ENCODE data around the gene NR2F1-AS1. TPM values are rescaled to one million over a fixed set of nuclear protein-coding genes. Genes with fewer than 3 reads are reported as not detected.

NR2F1-AS1 gene
- total and polyA plus RNA-seq, 2 donors (not counting 3 experiments of a cell fraction or from before 2014, with no cell fraction given): 4.2 to 13.8 TPM

DNA sequence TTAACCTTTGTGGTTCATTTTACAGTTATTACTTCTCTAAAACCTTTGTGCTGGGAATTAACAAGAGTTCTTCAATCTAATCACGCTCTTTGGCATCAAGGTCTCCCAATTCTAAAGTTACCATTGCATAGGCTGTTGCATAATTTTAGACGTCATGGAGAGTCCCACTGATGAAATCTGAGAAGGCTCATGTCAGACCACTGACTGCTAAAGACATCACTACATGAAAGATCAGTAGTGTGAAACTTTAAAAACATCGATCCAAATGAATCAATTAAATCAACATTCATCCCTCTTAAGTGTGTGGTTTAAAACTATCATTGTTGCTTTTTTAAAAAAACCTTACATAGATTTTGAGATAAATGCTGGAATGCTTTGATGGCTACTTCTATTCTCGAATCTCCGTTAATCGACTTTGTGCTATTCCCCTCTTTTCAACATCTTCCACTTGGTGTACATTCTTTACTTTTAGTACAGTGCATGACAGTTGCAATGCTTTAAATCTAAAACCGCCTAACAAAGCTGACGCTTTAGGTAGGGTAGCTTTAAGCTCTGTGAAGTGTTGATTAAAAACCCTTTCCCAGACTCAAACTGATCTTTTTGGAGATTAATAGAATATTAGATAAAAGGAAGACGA lies 35.6 kb upstream of the NR2F1-AS1 start:
- BruUV-seq (replicated peaks): no TSS peak

More for the DNA sequence above, 35.6 kb upstream of the NR2F1-AS1 start:
- ChIA-PET POLR2A (no interaction called here), CTCF (no interaction called here)
- H3K4me1 ChIP-seq (ENCODE audit: control insufficient read depth, extremely low read depth, insufficient read depth, low read length): peaks cover 7% of the 10 kb centered on the region
- H3K4me2 ChIP-seq (ENCODE audit: insufficient read depth, low read length): no peak overlapping the region
- peaks cover under 1% of the 10 kb centered on the region for H4K20me1 ChIP-seq (replicated peaks; ENCODE audit: control insufficient read depth, extremely low read depth, insufficient read depth, low read length)
- no peaks in the 10 kb centered on the region for H3K36me3 ChIP-seq (ENCODE audit: control insufficient read depth in 2 of 2, extremely low read depth in 1 of 2, insufficient read depth in 2 of 2, low read length in 2 of 2)
- H3K9me1 ChIP-seq (replicated peaks; ENCODE audit: control insufficient read depth, extremely low read depth, insufficient read depth, low read length): no peaks in the 10 kb centered on the region
- no peak overlapping the region for H3K27ac ChIP-seq (ENCODE audit: insufficient read depth, low read depth, low read length)
- TF ChIP-seq POLR2A (IDR thresholded peaks at IDR 0.05; ENCODE audit: low read depth, low read length) (no peak), MAX (IDR thresholded peaks at IDR 0.05; ENCODE audit: insufficient read depth, insufficient read length) (no peak), CTCF (IDR thresholded peaks at IDR 0.05; ENCODE audit: extremely low read depth in 1 of 2, insufficient read depth in 1 of 2, low read depth in 1 of 2, low read length in 2 of 2) (no peak), GATA2 (IDR thresholded peaks at IDR 0.05; ENCODE audit: insufficient read depth, insufficient read length, low read depth, low read length) (no peak), JUN (IDR thresholded peaks at IDR 0.05; ENCODE audit: borderline replicate concordance, insufficient read depth, insufficient read length, low read depth) (no peak), FOS (IDR thresholded peaks at IDR 0.05; ENCODE audit: borderline replicate concordance, insufficient read depth, low read length) (no peak), POLR2AphosphoS5 (IDR thresholded peaks at IDR 0.05; ENCODE audit: insufficient read depth, low read depth, low read length) (no peak), EZH2 (IDR thresholded peaks at IDR 0.05; ENCODE audit: borderline replicate concordance, low read depth, low read length, severe bottlenecking) (no peak), MYC (IDR thresholded peaks at IDR 0.05; ENCODE audit: low read depth, low read length) (no peak)
- DNase-seq (ENCODE audit: low read depth, low spot score) (no peak), FAIRE-seq (no peak)
- intact Hi-C loops (cut with micrococcal nuclease) (no loop called here), dilution Hi-C loops (cut with MboI; ENCODE audit: extremely low pct_ligation_motif_present, low sequenced_read_pairs) (no loop called here)
- no peak overlapping the region for H2AFZ ChIP-seq (ENCODE audit: low read depth, low read length)
- H3K4me3 ChIP-seq (replicated peaks in 1 of 3; ENCODE audit: insufficient read depth in 1 of 3, low read depth in 1 of 3, low read length in 3 of 3): no peak overlapping the region
- no peaks in the 10 kb centered on the region for H3K9me3 ChIP-seq (replicated peaks; ENCODE audit: control insufficient read depth, insufficient read depth, low read length)
- H3K9ac ChIP-seq (replicated peaks; ENCODE audit: extremely low read depth, insufficient read depth, low read length): no peak overlapping the region
- no peaks in the 10 kb centered on the region for H3K79me2 ChIP-seq (ENCODE audit: control insufficient read depth, insufficient read depth, low read length)
- H3K27me3 ChIP-seq (ENCODE audit: control insufficient read depth in 2 of 2, insufficient read depth in 2 of 2, low read length in 2 of 2): peaks cover 22 to 29% of the 10 kb centered on the region in 2 experiments
